Subcutaneous adipose tissue (tissue), 4 donors: Measurements from ENCODE around the gene WDR45B. TPM values are rescaled to one million over a fixed set of nuclear protein-coding genes. Genes with fewer than 3 reads are reported as not detected.

Experiments used
- CTCF ChIP-seq: fragments of 450-650 bp; IDR thresholded peaks from one replicate; pipeline ENCODE4 v1.5.1; 2016; ENCODE audit warnings: low read depth, mild to moderate bottlenecking, control low read depth, antibody characterized with exemption, moderate library complexity
- total RNA-seq, 4 donors: library from RNA; depleted of rRNA; stranded (reverse); fragments of >200 nt; gene quantifications; one replicate each; pipeline ENCODE4 v1.1.0, GENCODE V29; 2016

WDR45B gene
- total RNA-seq, 4 donors from 2014 or later = 60.6 to 74.8 (median 63.1) TPM

- no peak for TF ChIP-seq CTCF
These were observed 14.9 kb downstream of the WDR45B start for GRCh38 chr17:82633343-82633742.

GRCh38 chr17:82632451-82632850, 15.8 kb downstream of the WDR45B start:
- TF ChIP-seq CTCF = no peak

GRCh38 chr17:82631544-82631943, 16.7 kb downstream of the WDR45B start:
- TF ChIP-seq CTCF = no peak

- TF ChIP-seq CTCF = no peak
These were observed 18.0 kb downstream of the WDR45B start for GRCh38 chr17:82630212-82630611.

- TF ChIP-seq CTCF = no peak
These were observed 18.5 kb downstream of the WDR45B start for GRCh38 chr17:82629748-82630147.

GRCh38 chr17:82627405-82627804, 20.8 kb downstream of the WDR45B start:
- TF ChIP-seq CTCF = no peak

- no peak for TF ChIP-seq CTCF
These were observed 24.5 kb downstream of the WDR45B start for GRCh38 chr17:82623707-82624106.
